ENCODE measurements around the gene CALM1.

DNA sequence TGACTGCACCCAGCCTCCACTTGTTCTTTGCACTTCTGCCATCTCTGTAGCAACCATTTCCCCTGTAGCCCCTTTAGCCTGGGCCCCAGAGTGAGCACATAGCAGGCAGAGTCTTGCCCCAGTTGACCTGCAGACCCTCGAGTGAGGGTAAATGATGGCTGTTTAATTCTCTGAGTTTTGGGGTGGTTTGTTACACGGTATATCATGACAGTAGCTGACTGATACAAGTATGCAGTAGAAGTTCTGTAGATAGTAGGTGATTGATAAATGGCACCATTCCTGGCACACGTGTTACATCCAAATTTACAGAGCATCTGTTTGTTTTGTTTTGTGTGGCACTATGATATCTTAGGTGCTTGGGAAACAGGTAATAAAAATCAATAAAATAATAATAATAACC lies 32.4 kb downstream of the CALM1 start:
- TF ChIP-seq CSDC2 (CRISPR knock-in tag; IDR thresholded peaks at IDR 0.05) (no peak), ZC3H10 (CRISPR knock-in tag; IDR thresholded peaks at IDR 0.05) (no peak), ZFP3 (CRISPR knock-in tag; IDR thresholded peaks at IDR 0.05) (no peak), TCF4 (CRISPR knock-in tag; IDR thresholded peaks at IDR 0.05; ENCODE audit: borderline replicate concordance) (no peak), GLIS3 (CRISPR knock-in tag; IDR thresholded peaks at IDR 0.05) (no peak), PPARA (CRISPR knock-in tag; IDR thresholded peaks at IDR 0.05; ENCODE audit: borderline replicate concordance) (no peak), TOX (CRISPR knock-in tag; IDR thresholded peaks at IDR 0.05; ENCODE audit: borderline replicate concordance) (no peak), ZFP30 (CRISPR knock-in tag; IDR thresholded peaks at IDR 0.05) (no peak), ZNF70 (CRISPR knock-in tag; IDR thresholded peaks at IDR 0.05) (no peak), BACH2 (CRISPR knock-in tag; IDR thresholded peaks at IDR 0.05; ENCODE audit: borderline replicate concordance) (no peak), OSR1 (CRISPR knock-in tag; IDR thresholded peaks at IDR 0.05) (no peak)
- TF ChIP-seq, protein P1, sequence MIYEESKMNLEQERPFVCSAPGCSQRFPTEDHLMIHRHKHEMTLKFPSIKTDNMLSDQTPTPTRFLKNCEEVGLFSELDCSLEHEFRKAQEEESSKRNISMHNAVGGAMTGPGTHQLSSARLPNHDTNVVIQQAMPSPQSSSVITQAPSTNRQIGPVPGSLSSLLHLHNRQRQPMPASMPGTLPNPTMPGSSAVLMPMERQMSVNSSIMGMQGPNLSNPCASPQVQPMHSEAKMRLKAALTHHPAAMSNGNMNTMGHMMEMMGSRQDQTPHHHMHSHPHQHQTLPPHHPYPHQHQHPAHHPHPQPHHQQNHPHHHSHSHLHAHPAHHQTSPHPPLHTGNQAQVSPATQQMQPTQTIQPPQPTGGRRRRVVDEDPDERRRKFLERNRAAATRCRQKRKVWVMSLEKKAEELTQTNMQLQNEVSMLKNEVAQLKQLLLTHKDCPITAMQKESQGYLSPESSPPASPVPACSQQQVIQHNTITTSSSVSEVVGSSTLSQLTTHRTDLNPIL (CRISPR knock-in tag; IDR thresholded peaks at IDR 0.05; ENCODE audit: low read depth): no peak
- TF ChIP-seq, protein P2, sequence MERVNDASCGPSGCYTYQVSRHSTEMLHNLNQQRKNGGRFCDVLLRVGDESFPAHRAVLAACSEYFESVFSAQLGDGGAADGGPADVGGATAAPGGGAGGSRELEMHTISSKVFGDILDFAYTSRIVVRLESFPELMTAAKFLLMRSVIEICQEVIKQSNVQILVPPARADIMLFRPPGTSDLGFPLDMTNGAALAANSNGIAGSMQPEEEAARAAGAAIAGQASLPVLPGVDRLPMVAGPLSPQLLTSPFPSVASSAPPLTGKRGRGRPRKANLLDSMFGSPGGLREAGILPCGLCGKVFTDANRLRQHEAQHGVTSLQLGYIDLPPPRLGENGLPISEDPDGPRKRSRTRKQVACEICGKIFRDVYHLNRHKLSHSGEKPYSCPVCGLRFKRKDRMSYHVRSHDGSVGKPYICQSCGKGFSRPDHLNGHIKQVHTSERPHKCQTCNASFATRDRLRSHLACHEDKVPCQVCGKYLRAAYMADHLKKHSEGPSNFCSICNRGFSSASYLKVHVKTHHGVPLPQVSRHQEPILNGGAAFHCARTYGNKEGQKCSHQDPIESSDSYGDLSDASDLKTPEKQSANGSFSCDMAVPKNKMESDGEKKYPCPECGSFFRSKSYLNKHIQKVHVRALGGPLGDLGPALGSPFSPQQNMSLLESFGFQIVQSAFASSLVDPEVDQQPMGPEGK (CRISPR knock-in tag; IDR thresholded peaks at IDR 0.05; ENCODE audit: borderline replicate concordance): no peak
- TF ChIP-seq, protein P3, sequence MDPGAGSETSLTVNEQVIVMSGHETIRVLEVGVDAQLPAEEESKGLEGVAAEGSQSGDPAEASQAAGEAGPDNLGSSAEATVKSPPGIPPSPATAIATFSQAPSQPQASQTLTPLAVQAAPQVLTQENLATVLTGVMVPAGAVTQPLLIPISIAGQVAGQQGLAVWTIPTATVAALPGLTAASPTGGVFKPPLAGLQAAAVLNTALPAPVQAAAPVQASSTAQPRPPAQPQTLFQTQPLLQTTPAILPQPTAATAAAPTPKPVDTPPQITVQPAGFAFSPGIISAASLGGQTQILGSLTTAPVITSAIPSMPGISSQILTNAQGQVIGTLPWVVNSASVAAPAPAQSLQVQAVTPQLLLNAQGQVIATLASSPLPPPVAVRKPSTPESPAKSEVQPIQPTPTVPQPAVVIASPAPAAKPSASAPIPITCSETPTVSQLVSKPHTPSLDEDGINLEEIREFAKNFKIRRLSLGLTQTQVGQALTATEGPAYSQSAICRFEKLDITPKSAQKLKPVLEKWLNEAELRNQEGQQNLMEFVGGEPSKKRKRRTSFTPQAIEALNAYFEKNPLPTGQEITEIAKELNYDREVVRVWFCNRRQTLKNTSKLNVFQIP (CRISPR knock-in tag; IDR thresholded peaks at IDR 0.05; ENCODE audit: borderline replicate concordance, low read depth): no peak
